ENCODE measurements around the gene PLXNC1.

GRCh38 chr12:94340573-94340972, 192.2 kb downstream of the PLXNC1 start:
- no peak for TF ChIP-seq CTCF (IDR thresholded peaks at IDR 0.05)
- TF ChIP-seq POLR2A (IDR thresholded peaks at IDR 0.05): no peak
- TF ChIP-seq EP300 (IDR thresholded peaks at IDR 0.05): no peak
